SK-N-SH (cell line): Measurements from ENCODE around the gene ADGRA1. TPM values are rescaled to one million over a fixed set of nuclear protein-coding genes. Genes with fewer than 3 reads are reported as not detected.

Experiments used
- CTCF ChIA-PET: fragments of 300-600, 350-600 bp; formaldehyde crosslinking; extraction: SDS; loops from one replicate; lab custom pipeline; 2021; lab: Yijun Ruan, JAX
- POLR2A ChIA-PET: fragments of 350-600 bp; sonication (Branson Sonifier 250); formaldehyde crosslinking; extraction: SDS; loops from one replicate; lab custom pipeline; 2020; ENCODE audit warnings: antibody characterized with exemption, inconsistent platforms; lab: Yijun Ruan, JAX
- DNase-seq: peaks from one replicate; pipeline ENCODE4 v3.0.0; 2012
- H2AFZ ChIP-seq: fragments of 200-600 bp; sonication (generic); 2 replicates; pipeline ENCODE4 v1.8.1; 2016; ENCODE audit warnings: antibody characterized with exemption, mild to moderate bottlenecking, low read depth
- H3F3A ChIP-seq: fragments of 200-600 bp; sonication (generic); replicated peaks from 2 replicates; pipeline ENCODE3; 2016; ENCODE audit warnings: antibody characterized with exemption, mild to moderate bottlenecking; ENCODE audit not compliant: insufficient read depth
- H3K27ac ChIP-seq, 2 experiments: fragments of 200-500 bp in 1 of 2; fragments of 200-600 bp in 1 of 2; sonication (Bioruptor generic) in 1 of 2; sonication (generic), shearing (Covaris generic) in 1 of 2; 2 replicates each; pipeline versions ENCODE4 v1.5.1 to v1.6.1; 2014 to 2016; ENCODE audit warnings: low read depth in 2 of 2, inconsistent platforms in 1 of 2, low read length in 1 of 2, mild to moderate bottlenecking in 1 of 2, mixed read lengths in 1 of 2
- H3K27me3 ChIP-seq: fragments of 200-600 bp; sonication (generic), shearing (Covaris generic); 2 replicates; pipeline ENCODE4 v1.6.1; 2016; ENCODE audit warnings: mixed run types; ENCODE audit not compliant: insufficient read depth
- H3K36me3 ChIP-seq, 2 experiments: fragments of 200-500 bp in 1 of 2; fragments of 200-600 bp in 1 of 2; sonication (Bioruptor generic) in 1 of 2; sonication (generic) in 1 of 2; replicated peaks in 1 of 2; 2 replicates each; pipeline versions ENCODE3 to v1.5.1; 2014 to 2016; ENCODE audit warnings: low read length in 1 of 2, mild to moderate bottlenecking in 1 of 2; ENCODE audit not compliant: insufficient read depth in 2 of 2, control insufficient read depth in 1 of 2
- H3K4me1 ChIP-seq, 2 experiments: fragments of 200-500 bp in 1 of 2; fragments of 200-600 bp in 1 of 2; sonication (Bioruptor generic) in 1 of 2; sonication (generic), shearing (Covaris generic) in 1 of 2; 2 replicates each; pipeline versions ENCODE4 v1.5.1 to v1.6.1; 2014 to 2016; ENCODE audit warnings: low read depth in 1 of 2, low read length in 1 of 2, mixed run types in 1 of 2; ENCODE audit not compliant: insufficient read depth in 2 of 2, control insufficient read depth in 1 of 2
- H3K4me2 ChIP-seq: fragments of 200-600 bp; sonication (generic), shearing (Covaris generic); 2 replicates; pipeline ENCODE4 v1.6.1; 2017; ENCODE audit warnings: mixed run types
- H3K4me3 ChIP-seq, 2 experiments: fragments of 200-500 bp in 1 of 2; fragments of 200-600 bp in 1 of 2; sonication (Bioruptor generic) in 1 of 2; sonication (generic), shearing (Covaris generic) in 1 of 2; 2 replicates each; pipeline versions ENCODE4 v1.5.1 to v1.8.1; 2014 to 2016; ENCODE audit warnings: low read depth in 2 of 2, inconsistent platforms in 1 of 2, low read length in 1 of 2, mild to moderate bottlenecking in 1 of 2, mixed read lengths in 1 of 2, moderate library complexity in 1 of 2
- H3K79me2 ChIP-seq: fragments of 200-600 bp; sonication (generic); 2 replicates; pipeline ENCODE4 v1.8.1; 2017; ENCODE audit warnings: mild to moderate bottlenecking; ENCODE audit not compliant: insufficient read depth
- H3K9ac ChIP-seq: fragments of 200-600 bp; sonication (generic); 2 replicates; pipeline ENCODE4 v1.6.1; 2017; ENCODE audit warnings: mixed run types
- H3K9me2 ChIP-seq: fragments of 200-600 bp; sonication (generic); 2 replicates; pipeline ENCODE4 v1.6.1; 2017; ENCODE audit warnings: mixed run types
- H3K9me3 ChIP-seq: fragments of 200-600 bp; sonication (generic); 2 replicates; pipeline ENCODE4 v1.6.1; 2017; ENCODE audit warnings: mixed run types, mild to moderate bottlenecking, moderate library complexity
- H4K20me1 ChIP-seq: fragments of 200-600 bp; sonication (generic); 2 replicates; pipeline ENCODE4 v1.6.1; 2017; ENCODE audit warnings: mild to moderate bottlenecking, mixed run types; ENCODE audit not compliant: insufficient read depth
- CHD2 ChIP-seq: fragments of 150-350 bp; IDR thresholded peaks from 2 replicates; pipeline ENCODE4 v1.6.1; 2018; ENCODE audit warnings: low read length; ENCODE audit not compliant: partially characterized antibody
- CTCF ChIP-seq: fragments of 200-600 bp; sonication (generic); IDR thresholded peaks from 2 replicates; pipeline ENCODE4 v1.6.1; 2017; ENCODE audit warnings: antibody characterized with exemption, mild to moderate bottlenecking, moderate library complexity
- ELF1 ChIP-seq: IDR thresholded peaks from 2 replicates; pipeline ENCODE4 v1.4.0; 2012
- EP300 ChIP-seq, 2 experiments: IDR thresholded peaks; 2 replicates each; pipeline versions ENCODE4 v1.4.0 to v1.6.1; 2012; ENCODE audit warnings: borderline replicate concordance in 1 of 2, low read depth in 1 of 2, low read length in 1 of 2
- EZH2phosphoT487 ChIP-seq: fragments of 200-600 bp; sonication (generic); IDR thresholded peaks from 2 replicates; pipeline ENCODE4 v1.6.1; 2017; ENCODE audit warnings: low read depth, mixed run types, mild to moderate bottlenecking, antibody characterized with exemption, moderate library complexity, borderline replicate concordance
- FOXJ3 ChIP-seq: sonication (generic); formaldehyde crosslinking; IDR thresholded peaks from 2 replicates; pipeline ENCODE4 v1.5.1; 2020; ENCODE audit warnings: mild to moderate bottlenecking, missing genetic modification reagents
- FOXM1 ChIP-seq: IDR thresholded peaks from 2 replicates; pipeline ENCODE4 v1.4.0; 2012; ENCODE audit warnings: low read depth, mild to moderate bottlenecking
- IRF3 ChIP-seq: fragments of 150-350 bp; IDR thresholded peaks from 2 replicates; pipeline ENCODE4 v1.6.1; 2016; ENCODE audit warnings: mild to moderate bottlenecking, low read depth, low read length
- MEF2A ChIP-seq: IDR thresholded peaks from 2 replicates; pipeline ENCODE4 v1.4.0; 2012; ENCODE audit warnings: low read depth, borderline replicate concordance
- NFIC ChIP-seq: IDR thresholded peaks from 2 replicates; pipeline ENCODE4 v1.4.0; 2012; ENCODE audit warnings: borderline replicate concordance
- RCOR1 ChIP-seq: fragments of 150-350 bp; IDR thresholded peaks from 2 replicates; pipeline ENCODE4 v1.6.1; 2017; ENCODE audit warnings: antibody characterized with exemption, low read length
- RFX5 ChIP-seq: IDR thresholded peaks from 2 replicates; pipeline ENCODE4 v1.6.1; 2012; ENCODE audit warnings: mild to moderate bottlenecking, improper control_type of control experiment, low read length
- RXRA ChIP-seq: IDR thresholded peaks from 2 replicates; pipeline ENCODE4 v1.4.0; 2012; ENCODE audit warnings: low read depth, mild to moderate bottlenecking, borderline replicate concordance
- SMC3 ChIP-seq: IDR thresholded peaks from 2 replicates; pipeline ENCODE4 v1.6.1; 2012; ENCODE audit warnings: low read depth, low read length, improper control_type of control experiment
- TAF1 ChIP-seq: IDR thresholded peaks from 2 replicates; pipeline ENCODE4 v1.6.1; 2012; ENCODE audit warnings: low read depth, mild to moderate bottlenecking, low read length, moderate library complexity, borderline replicate concordance
- WGBS: methylation state at CpG from one replicate; pipeline ENCODE4 v1.1.6; 2017; ENCODE audit warnings: low lambda C conversion rate; 5-methylcytosine and 5-hydroxymethylcytosine counted together
- polyA plus RNA-seq, 3 experiments: library from polyadenylated mRNA; depleted of rRNA; stranded (reverse); fragments of >200 nt; gene quantifications; 2 replicates each; pipeline ENCODE4 v1.2.3, GENCODE V29; 2012

ADGRA1 gene
- polyA plus RNA-seq, 1 of the 3 experiments (the other 2 are of a cell fraction) = not detected

- no peaks in the 10 kb centered on the region; the same call in 1 of the 2 replicates for H3K27me3 ChIP-seq
- H3K4me3 ChIP-seq = no peak overlapping the region
- no peak overlapping the region for H2AFZ ChIP-seq
- no peaks in the 10 kb centered on the region for H3K79me2 ChIP-seq
- no peaks in the 10 kb centered on the region for H3K36me3 ChIP-seq
- H4K20me1 ChIP-seq = no peaks in the 10 kb centered on the region
- no peak for DNase-seq
- no peak overlapping the region for H3K4me2 ChIP-seq
- no peaks in the 10 kb centered on the region for H3K9me3 ChIP-seq
- H3F3A ChIP-seq = peaks cover 13% of the 10 kb centered on the region
- peaks cover 0 to 7% of the 10 kb centered on the region in 2 experiments; a peak in 1 of 4 replicates for H3K4me1 ChIP-seq
- WGBS = 71% methylated on average over 21 of the region's 29 CpGs
- no peaks in the 10 kb centered on the region for H3K9me2 ChIP-seq
- no peak overlapping the region for H3K9ac ChIP-seq
- TF ChIP-seq SMC3 (no peak), CTCF (no peak), RXRA (no peak), EP300 (IDR thresholded peaks at IDR 0.05; ENCODE audit: borderline replicate concordance in 1 of 2, low read depth in 1 of 2, low read length in 1 of 2) (no peak), RFX5 (no peak), TAF1 (no peak), FOXM1 (no peak), NFIC (no peak), IRF3 (no peak), FOXJ3 (no peak), RCOR1 (no peak), EZH2phosphoT487 (no peak), CHD2 (no peak)
- POLR2A ChIA-PET = no interaction called here
- no peak overlapping the region for H3K27ac ChIP-seq
- CTCF ChIA-PET = interaction anchor here (0.6 to 0.7 kb wide), 2 partner anchors 15 to 28 kb away, joined by 3 read pairs; no protein-coding TSS in a partner anchor
Observed at GRCh38 chr10:133178357-133179127, 90.8 kb downstream of the ADGRA1 start.

- 70% methylated on average over 10 of the region's 11 CpGs for WGBS
- Histone ChIP-seq H3K9ac (no peak overlapping the region), H3F3A (peaks cover 13% of the 10 kb centered on the region), H3K4me3 (no peak overlapping the region), H3K36me3 (no peaks in the 10 kb centered on the region), H3K27me3 (no peaks in the 10 kb centered on the region; the same call in 1 of the 2 replicates), H3K4me1 (peaks cover 0 to 7% of the 10 kb centered on the region in 2 experiments; a peak in 1 of 4 replicates), H3K79me2 (no peaks in the 10 kb centered on the region), H2AFZ (no peak overlapping the region), H3K4me2 (no peak overlapping the region), H3K27ac (no peak overlapping the region), H3K9me2 (no peaks in the 10 kb centered on the region), H4K20me1 (no peaks in the 10 kb centered on the region), H3K9me3 (no peaks in the 10 kb centered on the region)
- CTCF ChIA-PET = interaction anchor here (0.6 kb wide), 1 partner anchor 27 kb away, joined by 3 read pairs; no protein-coding TSS in a partner anchor
- TF ChIP-seq EZH2phosphoT487 (no peak), ELF1 (no peak), MEF2A (no peak)
- POLR2A ChIA-PET = no interaction called here
- no peak for DNase-seq
Observed at GRCh38 chr10:133179128-133179520, 91.4 kb downstream of the ADGRA1 start.
